Parathyroid adenoma (tissue), 2 donors: ENCODE measurements around the gene REN.
A peak's percentile ranks its signal among the peaks of the same experiment; 100 is the strongest.

Experiments
- H2AFZ ChIP-seq: fragments of 300-600 bp; sonication (generic); one replicate; pipeline ENCODE4 v1.7.0; 2017; ENCODE audit warnings: antibody characterized with exemption, mild to moderate bottlenecking
- H3K27ac ChIP-seq: fragments of 300-600 bp; sonication (generic); one replicate; pipeline ENCODE4 v1.7.0; 2017
- H3K27me3 ChIP-seq: fragments of 300-600 bp; sonication (generic); one replicate; pipeline ENCODE4 v1.7.0; 2017; ENCODE audit warnings: low read length; ENCODE audit not compliant: control insufficient read depth, insufficient read depth
- H3K36me3 ChIP-seq: fragments of 300-600 bp; sonication (generic); one replicate; pipeline ENCODE4 v1.7.0; 2017; ENCODE audit warnings: low read length; ENCODE audit not compliant: control insufficient read depth, insufficient read depth
- H3K4me1 ChIP-seq: fragments of 300-600 bp; sonication (generic); one replicate; pipeline ENCODE4 v1.7.0; 2017; ENCODE audit warnings: control low read depth
- H3K4me2 ChIP-seq: fragments of 300-600 bp; sonication (generic); one replicate; pipeline ENCODE4 v1.7.0; 2017; ENCODE audit warnings: low read length
- H3K4me3 ChIP-seq: fragments of 300-600 bp; sonication (generic); one replicate; pipeline ENCODE4 v1.7.0; 2017; ENCODE audit warnings: low read depth, low read length
- H3K79me2 ChIP-seq: fragments of 300-600 bp; sonication (generic); one replicate; pipeline ENCODE4 v1.7.0; 2017; ENCODE audit warnings: control low read depth
- H3K9ac ChIP-seq: fragments of 300-600 bp; sonication (generic); one replicate; pipeline ENCODE4 v1.7.0; 2017; ENCODE audit warnings: mild to moderate bottlenecking
- H3K9me3 ChIP-seq: fragments of 300-600 bp; sonication (generic); one replicate; pipeline ENCODE4 v1.7.0; 2017; ENCODE audit warnings: low read length; ENCODE audit not compliant: control insufficient read depth
- TF ChIP-seq, protein P1 (sequence below): fragments of 300-600 bp; sonication (generic); IDR thresholded peaks from one replicate; pipeline ENCODE4 v1.7.0; 2017; ENCODE audit warnings: antibody characterized with exemption, mild to moderate bottlenecking
- donor health status: primary hyperparathyroidism.

The REN gene

DNA sequence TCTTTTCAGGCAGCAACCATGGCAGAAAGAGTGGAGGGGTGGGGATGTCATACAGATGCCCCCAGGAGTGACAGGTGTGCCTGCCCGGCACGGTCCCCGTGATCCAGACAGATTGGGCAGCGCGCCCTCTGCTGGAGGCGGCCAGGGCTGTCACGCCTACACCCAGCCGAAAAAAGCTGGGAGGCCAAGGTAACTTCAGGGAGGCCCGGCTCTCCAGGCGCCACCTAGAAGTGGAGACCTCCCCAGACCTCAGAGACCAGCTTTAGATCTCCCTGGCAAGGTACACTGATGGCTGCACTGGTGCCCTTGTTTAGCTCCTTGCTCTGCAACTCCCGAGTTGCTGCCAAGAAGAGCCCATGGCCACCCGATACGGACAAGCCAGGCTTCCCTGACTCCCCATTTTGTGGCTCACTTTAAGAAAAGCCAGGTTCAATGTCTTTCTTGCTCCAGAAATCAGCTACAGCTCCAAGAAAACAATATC lies 41.0 kb upstream of the REN start:
- H3K36me3 ChIP-seq, result no peaks in the 10 kb centered on the region
- H2AFZ ChIP-seq, result peak overlapping the region; percentile 70
- no peak overlapping the region for H3K9ac ChIP-seq
- peak overlapping the region; percentile 83 for H3K27ac ChIP-seq
- H3K9me3 ChIP-seq, result no peaks in the 10 kb centered on the region
- no peaks in the 10 kb centered on the region for H3K27me3 ChIP-seq
- peak overlapping the region; percentile 33 for H3K4me2 ChIP-seq
- H3K4me3 ChIP-seq, result no peak overlapping the region
- peaks cover 14% of the 10 kb centered on the region for H3K4me1 ChIP-seq
- H3K79me2 ChIP-seq, result no peaks in the 10 kb centered on the region
- TF ChIP-seq, protein P1, sequence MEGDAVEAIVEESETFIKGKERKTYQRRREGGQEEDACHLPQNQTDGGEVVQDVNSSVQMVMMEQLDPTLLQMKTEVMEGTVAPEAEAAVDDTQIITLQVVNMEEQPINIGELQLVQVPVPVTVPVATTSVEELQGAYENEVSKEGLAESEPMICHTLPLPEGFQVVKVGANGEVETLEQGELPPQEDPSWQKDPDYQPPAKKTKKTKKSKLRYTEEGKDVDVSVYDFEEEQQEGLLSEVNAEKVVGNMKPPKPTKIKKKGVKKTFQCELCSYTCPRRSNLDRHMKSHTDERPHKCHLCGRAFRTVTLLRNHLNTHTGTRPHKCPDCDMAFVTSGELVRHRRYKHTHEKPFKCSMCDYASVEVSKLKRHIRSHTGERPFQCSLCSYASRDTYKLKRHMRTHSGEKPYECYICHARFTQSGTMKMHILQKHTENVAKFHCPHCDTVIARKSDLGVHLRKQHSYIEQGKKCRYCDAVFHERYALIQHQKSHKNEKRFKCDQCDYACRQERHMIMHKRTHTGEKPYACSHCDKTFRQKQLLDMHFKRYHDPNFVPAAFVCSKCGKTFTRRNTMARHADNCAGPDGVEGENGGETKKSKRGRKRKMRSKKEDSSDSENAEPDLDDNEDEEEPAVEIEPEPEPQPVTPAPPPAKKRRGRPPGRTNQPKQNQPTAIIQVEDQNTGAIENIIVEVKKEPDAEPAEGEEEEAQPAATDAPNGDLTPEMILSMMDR, result peak; percentile 72

DNA sequence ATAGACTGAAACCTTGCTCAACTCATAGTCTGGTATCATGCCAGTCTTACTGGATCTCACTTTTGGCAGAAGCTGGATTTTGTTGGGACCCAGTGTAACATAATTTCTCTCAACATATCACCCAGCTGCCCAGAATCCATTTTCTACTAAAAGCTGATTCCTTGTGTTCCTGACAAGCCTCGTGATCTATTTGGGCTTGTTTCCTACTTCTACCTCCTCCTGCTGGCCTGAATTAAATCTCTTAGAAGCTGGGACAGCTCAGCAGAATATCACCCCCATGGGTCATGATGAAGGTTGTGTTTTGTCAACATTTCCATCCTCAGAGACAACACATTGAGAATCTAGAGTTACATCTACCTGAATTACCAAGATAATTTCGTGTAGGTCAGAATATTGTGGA lies 40.0 kb upstream of the REN start:
- Histone ChIP-seq H3K4me1 (peaks cover 14% of the 10 kb centered on the region), H3K4me2 (peak overlapping the region; percentile 8), H3K79me2 (no peaks in the 10 kb centered on the region), H3K36me3 (no peaks in the 10 kb centered on the region), H3K9me3 (no peaks in the 10 kb centered on the region), H3K27me3 (no peaks in the 10 kb centered on the region), H2AFZ (peak overlapping the region; percentile 70), H3K27ac (peak overlapping the region; percentile 83), H3K9ac (no peak overlapping the region), H3K4me3 (no peak overlapping the region)
- TF ChIP-seq, protein P1, result peak; percentile 35

DNA sequence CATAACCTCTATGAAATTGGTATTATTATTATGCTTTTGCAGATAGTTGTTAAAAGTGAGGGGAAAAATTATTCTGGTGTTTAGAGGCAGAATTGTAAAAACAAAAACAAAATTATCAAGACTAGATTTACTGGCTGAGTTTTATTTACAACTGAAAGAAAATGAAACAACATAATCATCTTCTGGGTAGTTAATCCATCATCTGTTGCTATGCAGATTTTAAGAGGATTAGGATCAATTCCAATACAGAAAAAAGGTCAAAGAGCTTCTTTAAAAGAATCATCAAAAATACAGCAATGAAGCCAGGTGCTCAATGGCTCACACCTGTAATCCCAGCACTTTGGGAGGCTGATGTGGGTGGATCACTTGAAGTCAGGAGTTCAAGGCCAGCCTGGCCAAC lies 39.3 kb upstream of the REN start:
- Histone ChIP-seq H3K4me2 (no peak overlapping the region), H3K4me3 (no peak overlapping the region), H3K79me2 (no peaks in the 10 kb centered on the region), H3K9ac (no peak overlapping the region), H3K27ac (peak overlapping the region; percentile 83), H3K9me3 (no peaks in the 10 kb centered on the region), H3K4me1 (peaks cover 14% of the 10 kb centered on the region), H3K36me3 (no peaks in the 10 kb centered on the region), H3K27me3 (no peaks in the 10 kb centered on the region), H2AFZ (peak overlapping the region; percentile 70)
- TF ChIP-seq, protein P1, result no peak

DNA sequence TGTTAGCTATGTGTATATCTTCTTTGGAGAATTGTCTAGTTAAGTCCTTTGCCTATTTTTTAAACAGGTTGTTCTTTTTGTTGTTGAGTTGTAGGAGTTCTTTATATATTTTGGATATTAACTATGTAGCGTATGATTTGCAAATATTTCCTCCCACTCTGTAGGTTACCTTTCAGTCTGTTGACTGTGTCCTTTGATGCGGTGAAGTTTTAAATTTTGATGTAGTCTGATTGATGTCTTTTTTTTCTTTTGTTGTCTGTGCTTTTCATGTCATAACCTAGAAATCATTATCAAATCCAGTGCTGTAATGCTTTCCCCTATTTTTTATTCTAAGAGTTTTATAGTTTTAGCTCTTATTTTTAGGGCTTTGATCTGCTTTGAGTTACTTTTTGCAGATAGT lies 38.8 kb upstream of the REN start:
- Histone ChIP-seq H3K27me3 (no peaks in the 10 kb centered on the region), H3K36me3 (no peaks in the 10 kb centered on the region), H3K9ac (no peak overlapping the region), H3K4me2 (no peak overlapping the region), H3K79me2 (no peaks in the 10 kb centered on the region), H3K4me1 (peaks cover 14% of the 10 kb centered on the region), H2AFZ (no peak overlapping the region), H3K4me3 (no peak overlapping the region), H3K27ac (no peak overlapping the region), H3K9me3 (no peaks in the 10 kb centered on the region)
- TF ChIP-seq, protein P1, result no peak

DNA sequence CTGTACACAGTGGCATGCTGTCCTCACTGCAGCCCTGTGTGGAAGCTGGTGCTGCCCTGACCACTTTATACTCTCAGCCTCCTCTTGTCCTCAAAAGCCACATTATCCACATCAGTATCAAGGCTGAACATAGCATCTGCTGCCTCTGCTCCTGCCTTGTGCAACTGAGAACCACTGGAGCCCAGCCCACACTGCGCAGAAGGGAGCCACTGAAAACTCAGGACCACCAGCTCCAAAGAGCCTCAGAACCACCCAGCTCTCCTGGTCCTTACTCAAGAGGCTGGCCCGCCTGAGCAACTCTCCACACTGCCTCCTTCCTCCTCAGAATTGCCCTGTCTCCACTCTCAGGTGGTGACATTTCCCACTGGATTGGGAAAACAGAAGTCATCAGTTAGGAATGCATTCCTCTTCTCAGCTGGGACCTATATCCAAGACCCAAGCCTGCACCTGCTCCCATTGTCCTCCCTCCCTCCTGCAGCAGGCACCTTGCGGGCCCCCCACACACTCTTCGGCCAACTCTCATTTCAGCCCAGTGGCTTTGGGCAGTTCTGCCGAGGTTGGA lies 37.1 kb upstream of the REN start:
- peaks cover 14% of the 10 kb centered on the region for H3K4me1 ChIP-seq
- no peaks in the 10 kb centered on the region for H3K36me3 ChIP-seq
- H2AFZ ChIP-seq, result no peak overlapping the region
- TF ChIP-seq, protein P1, result no peak
- H3K4me3 ChIP-seq, result no peak overlapping the region
- H3K79me2 ChIP-seq, result no peaks in the 10 kb centered on the region
- no peak overlapping the region for H3K9ac ChIP-seq
- no peak overlapping the region for H3K27ac ChIP-seq
- no peaks in the 10 kb centered on the region for H3K9me3 ChIP-seq
- no peaks in the 10 kb centered on the region for H3K27me3 ChIP-seq
- H3K4me2 ChIP-seq, result no peak overlapping the region
